Measurements from ENCODE around the gene CDKN1C. TPM values are rescaled to one million over a fixed set of nuclear protein-coding genes. Genes with fewer than 3 reads are reported as not detected.
"Not testable (repeated sequence)": the region's sequence is repeated elsewhere in the genome, so short reads cannot be mapped to it uniquely, and the experiment has no call there.

The CDKN1C gene
- total and polyA plus RNA-seq, 4 donors = 2.6 to 10.2 (median 3.5) TPM

DNA sequence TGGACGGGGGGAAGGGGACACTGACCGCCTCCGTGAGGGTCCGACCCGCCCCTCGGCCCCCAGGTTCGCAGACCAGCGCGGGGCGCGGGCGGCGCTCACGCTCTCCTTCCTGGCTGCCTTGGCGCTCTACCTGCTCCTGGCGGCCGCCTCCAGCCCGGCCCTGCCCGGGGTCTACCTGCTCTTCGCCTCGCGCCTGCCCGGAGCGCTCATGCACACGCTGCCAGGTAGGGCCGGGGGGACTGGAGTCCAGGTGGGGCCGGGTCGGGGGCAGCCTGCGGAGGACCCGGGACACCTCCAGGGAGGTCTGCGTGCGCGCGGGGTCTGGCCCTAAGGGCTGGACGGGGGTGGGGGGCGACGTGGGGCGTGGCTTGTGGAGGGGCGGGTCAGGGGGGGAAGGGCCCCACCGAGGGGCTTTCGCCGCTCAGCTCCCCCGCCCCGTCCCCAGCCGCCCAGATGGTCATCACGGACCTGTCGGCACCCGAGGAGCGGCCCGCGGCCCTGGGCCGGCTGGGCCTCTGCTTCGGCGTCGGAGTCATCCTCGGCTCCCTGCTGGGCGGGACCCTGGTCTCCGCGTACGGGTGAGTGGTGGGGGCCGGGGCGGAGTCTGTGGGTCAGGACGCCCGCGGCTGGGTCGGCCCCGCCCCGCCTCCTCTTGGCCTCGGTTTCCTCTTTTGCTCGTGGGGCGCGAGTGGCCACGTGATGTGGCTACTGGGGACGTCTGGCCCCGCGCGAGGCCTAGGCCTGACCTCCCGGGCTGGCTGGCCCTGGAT, 23.7 kb upstream of the CDKN1C start:
- Histone ChIP-seq H3K27ac (ENCODE audit: low read depth in 1 of 2, low read length in 2 of 2) (no peak overlapping the region), H3K4me1 (ENCODE audit: control insufficient read depth in 4 of 4, insufficient read depth in 4 of 4, low read length in 3 of 4) (peaks cover 0 to under 1% (median 0%) of the 10 kb centered on the region in 4 donors), H3K9ac (ENCODE audit: low read depth in 1 of 2, low read length in 2 of 2) (no peak overlapping the region), H3K9me3 (ENCODE audit: control insufficient read depth in 4 of 4, low read length in 3 of 4) (no peaks in the 10 kb centered on the region), H3K27me3 (ENCODE audit: control insufficient read depth in 4 of 4, insufficient read depth in 4 of 4, low read length in 3 of 4) (no peaks in the 10 kb centered on the region), H3K4me3 (ENCODE audit: low read depth in 1 of 3, low read length in 3 of 3) (no peak overlapping the region), H3K36me3 (ENCODE audit: control insufficient read depth in 4 of 4, insufficient read depth in 3 of 4, low read depth in 1 of 4, low read length in 3 of 4) (no peaks in the 10 kb centered on the region)
- TF ChIP-seq MAX (IDR thresholded peaks at IDR 0.05) = no peak
- no peak for TF ChIP-seq ATF3 (IDR thresholded peaks at IDR 0.05)
- TF ChIP-seq HNF4A (conservative IDR thresholded peaks at IDR 0.05) = no peak
- no peak for TF ChIP-seq RXRA (IDR thresholded peaks at IDR 0.05)
- no peak for TF ChIP-seq TAF1 (conservative IDR thresholded peaks at IDR 0.05)
- no peak for TF ChIP-seq ZBTB33 (IDR thresholded peaks at IDR 0.05)
- WGBS = 72% methylated on average over 78 of the region's 78 CpGs
- no peak for DNase-seq (ENCODE audit: low spot score)

DNA sequence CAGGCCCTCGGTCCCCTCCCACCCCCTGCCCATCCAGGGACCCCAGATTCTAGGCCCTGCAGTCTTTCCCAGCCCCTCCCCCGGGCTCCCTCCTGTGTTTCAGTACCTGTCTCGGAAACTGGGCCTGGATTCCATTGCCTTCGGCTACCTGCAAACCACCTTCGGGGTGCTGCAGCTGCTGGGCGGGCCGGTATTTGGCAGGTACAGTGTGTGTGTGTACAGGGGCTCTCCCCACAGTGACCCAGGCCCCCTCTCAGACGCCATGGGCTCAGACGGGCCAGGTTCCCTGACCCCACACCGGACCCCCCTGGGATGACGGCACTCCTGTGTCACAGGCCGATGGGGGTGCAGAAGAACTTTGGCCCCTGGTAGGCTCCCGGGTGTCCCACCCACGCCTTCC, 22.6 kb upstream of the CDKN1C start:
- Histone ChIP-seq H3K4me1 (ENCODE audit: control insufficient read depth in 4 of 4, insufficient read depth in 4 of 4, low read length in 3 of 4) (peaks cover 3 to 7% (median 5%) of the 10 kb centered on the region in 4 donors), H3K9me3 (ENCODE audit: control insufficient read depth in 4 of 4, low read length in 3 of 4) (no peaks in the 10 kb centered on the region), H3K27ac (ENCODE audit: low read depth in 1 of 2, low read length in 2 of 2) (no peak overlapping the region), H3K27me3 (ENCODE audit: control insufficient read depth in 4 of 4, insufficient read depth in 4 of 4, low read length in 3 of 4) (no peaks in the 10 kb centered on the region), H3K9ac (ENCODE audit: low read depth in 1 of 2, low read length in 2 of 2) (no peak overlapping the region), H3K36me3 (ENCODE audit: control insufficient read depth in 4 of 4, insufficient read depth in 3 of 4, low read depth in 1 of 4, low read length in 3 of 4) (no peaks in the 10 kb centered on the region), H3K4me3 (ENCODE audit: low read depth in 1 of 3, low read length in 3 of 3) (no peak overlapping the region)
- whole genome bisulfite sequencing = 96% methylated on average over 14 of the region's 14 CpGs
- no peak for DNase-seq (ENCODE audit: low spot score)
- TF ChIP-seq TAF1 (conservative IDR thresholded peaks at IDR 0.05) (no peak), SP1 (IDR thresholded peaks at IDR 0.05) (no peak), GABPA (IDR thresholded peaks at IDR 0.05 in 1 of 2, conservative IDR thresholded peaks at IDR 0.05 in 1 of 2) (no peak), HNF4A (conservative IDR thresholded peaks at IDR 0.05) (no peak), ZBTB33 (IDR thresholded peaks at IDR 0.05) (no peak), FOXA1 (IDR thresholded peaks at IDR 0.05) (no peak), NR2F2 (IDR thresholded peaks at IDR 0.05) (no peak), JUND (IDR thresholded peaks at IDR 0.05) (no peak), MAX (IDR thresholded peaks at IDR 0.05) (no peak), HNF4G (IDR thresholded peaks at IDR 0.05) (no peak), FOXA2 (IDR thresholded peaks at IDR 0.05) (no peak), RXRA (IDR thresholded peaks at IDR 0.05) (no peak), ATF3 (IDR thresholded peaks at IDR 0.05) (no peak)
- TF ChIP-seq, protein P1, sequence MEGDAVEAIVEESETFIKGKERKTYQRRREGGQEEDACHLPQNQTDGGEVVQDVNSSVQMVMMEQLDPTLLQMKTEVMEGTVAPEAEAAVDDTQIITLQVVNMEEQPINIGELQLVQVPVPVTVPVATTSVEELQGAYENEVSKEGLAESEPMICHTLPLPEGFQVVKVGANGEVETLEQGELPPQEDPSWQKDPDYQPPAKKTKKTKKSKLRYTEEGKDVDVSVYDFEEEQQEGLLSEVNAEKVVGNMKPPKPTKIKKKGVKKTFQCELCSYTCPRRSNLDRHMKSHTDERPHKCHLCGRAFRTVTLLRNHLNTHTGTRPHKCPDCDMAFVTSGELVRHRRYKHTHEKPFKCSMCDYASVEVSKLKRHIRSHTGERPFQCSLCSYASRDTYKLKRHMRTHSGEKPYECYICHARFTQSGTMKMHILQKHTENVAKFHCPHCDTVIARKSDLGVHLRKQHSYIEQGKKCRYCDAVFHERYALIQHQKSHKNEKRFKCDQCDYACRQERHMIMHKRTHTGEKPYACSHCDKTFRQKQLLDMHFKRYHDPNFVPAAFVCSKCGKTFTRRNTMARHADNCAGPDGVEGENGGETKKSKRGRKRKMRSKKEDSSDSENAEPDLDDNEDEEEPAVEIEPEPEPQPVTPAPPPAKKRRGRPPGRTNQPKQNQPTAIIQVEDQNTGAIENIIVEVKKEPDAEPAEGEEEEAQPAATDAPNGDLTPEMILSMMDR (IDR thresholded peaks at IDR 0.05; ENCODE audit: low read depth, low read length, missing input control) = no peak
- TF ChIP-seq, protein P2, sequence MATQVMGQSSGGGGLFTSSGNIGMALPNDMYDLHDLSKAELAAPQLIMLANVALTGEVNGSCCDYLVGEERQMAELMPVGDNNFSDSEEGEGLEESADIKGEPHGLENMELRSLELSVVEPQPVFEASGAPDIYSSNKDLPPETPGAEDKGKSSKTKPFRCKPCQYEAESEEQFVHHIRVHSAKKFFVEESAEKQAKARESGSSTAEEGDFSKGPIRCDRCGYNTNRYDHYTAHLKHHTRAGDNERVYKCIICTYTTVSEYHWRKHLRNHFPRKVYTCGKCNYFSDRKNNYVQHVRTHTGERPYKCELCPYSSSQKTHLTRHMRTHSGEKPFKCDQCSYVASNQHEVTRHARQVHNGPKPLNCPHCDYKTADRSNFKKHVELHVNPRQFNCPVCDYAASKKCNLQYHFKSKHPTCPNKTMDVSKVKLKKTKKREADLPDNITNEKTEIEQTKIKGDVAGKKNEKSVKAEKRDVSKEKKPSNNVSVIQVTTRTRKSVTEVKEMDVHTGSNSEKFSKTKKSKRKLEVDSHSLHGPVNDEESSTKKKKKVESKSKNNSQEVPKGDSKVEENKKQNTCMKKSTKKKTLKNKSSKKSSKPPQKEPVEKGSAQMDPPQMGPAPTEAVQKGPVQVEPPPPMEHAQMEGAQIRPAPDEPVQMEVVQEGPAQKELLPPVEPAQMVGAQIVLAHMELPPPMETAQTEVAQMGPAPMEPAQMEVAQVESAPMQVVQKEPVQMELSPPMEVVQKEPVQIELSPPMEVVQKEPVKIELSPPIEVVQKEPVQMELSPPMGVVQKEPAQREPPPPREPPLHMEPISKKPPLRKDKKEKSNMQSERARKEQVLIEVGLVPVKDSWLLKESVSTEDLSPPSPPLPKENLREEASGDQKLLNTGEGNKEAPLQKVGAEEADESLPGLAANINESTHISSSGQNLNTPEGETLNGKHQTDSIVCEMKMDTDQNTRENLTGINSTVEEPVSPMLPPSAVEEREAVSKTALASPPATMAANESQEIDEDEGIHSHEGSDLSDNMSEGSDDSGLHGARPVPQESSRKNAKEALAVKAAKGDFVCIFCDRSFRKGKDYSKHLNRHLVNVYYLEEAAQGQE (IDR thresholded peaks at IDR 0.05) = no peak

GRCh38 chr11:2905299-2905698, 19.7 kb upstream of the CDKN1C start:
- 90% methylated on average over 7 of the region's 7 CpGs for WGBS
- not testable (repeated sequence) for H3K9me3 ChIP-seq (ENCODE audit: control insufficient read depth in 4 of 4, low read length in 3 of 4)

More at GRCh38 chr11:2905299-2905698, 19.7 kb upstream of the CDKN1C start:
- H3K36me3 ChIP-seq (ENCODE audit: control insufficient read depth in 4 of 4, insufficient read depth in 3 of 4, low read depth in 1 of 4, low read length in 3 of 4); H3K9ac ChIP-seq (ENCODE audit: low read depth in 1 of 2, low read length in 2 of 2); H3K27ac ChIP-seq (ENCODE audit: low read depth in 1 of 2, low read length in 2 of 2); DNase-seq (ENCODE audit: low spot score); H3K4me3 ChIP-seq (ENCODE audit: low read depth in 1 of 3, low read length in 3 of 3); H3K27me3 ChIP-seq (ENCODE audit: control insufficient read depth in 4 of 4, insufficient read depth in 4 of 4, low read length in 3 of 4): not testable (repeated sequence)
- H3K4me1 ChIP-seq (ENCODE audit: control insufficient read depth in 4 of 4, insufficient read depth in 4 of 4, low read length in 3 of 4) = peaks cover 8 to 23% (median 14%) of the 10 kb centered on the region in 4 donors

Data from liver (tissue), 9 donors.